Measurements from ENCODE around the gene BSND.

BSND gene

GRCh38 chr1:54981466-54981865 lies 17.3 kb upstream of the BSND start:
- H3K4me3 ChIP-seq (ENCODE audit: low read depth in 1 of 5, low read length in 5 of 5), result no peak overlapping the region
- H3K27ac ChIP-seq (ENCODE audit: low read depth, low read length), result no peak overlapping the region
- no peaks in the 10 kb centered on the region for H3K9me3 ChIP-seq (ENCODE audit: control insufficient read depth in 5 of 5, low read length in 5 of 5)
- peaks cover 14 to 39% (median 32%) of the 10 kb centered on the region in 5 donors for H3K27me3 ChIP-seq (ENCODE audit: control insufficient read depth in 5 of 5, insufficient read depth in 4 of 5, low read length in 5 of 5)
- H3K36me3 ChIP-seq (ENCODE audit: control insufficient read depth in 5 of 5, insufficient read depth in 5 of 5, low read length in 5 of 5), result no peaks in the 10 kb centered on the region
- H3K9ac ChIP-seq (ENCODE audit: low read length in 5 of 5), result no peak overlapping the region
- H3K4me1 ChIP-seq (ENCODE audit: control insufficient read depth in 5 of 5, insufficient read depth in 5 of 5, low read length in 5 of 5), result peaks cover 0 to 10% (median 7%) of the 10 kb centered on the region in 5 donors

- Histone ChIP-seq H3K9me3 (ENCODE audit: control insufficient read depth in 5 of 5, low read length in 5 of 5) (no peaks in the 10 kb centered on the region), H3K36me3 (ENCODE audit: control insufficient read depth in 5 of 5, insufficient read depth in 5 of 5, low read length in 5 of 5) (no peaks in the 10 kb centered on the region), H3K4me1 (ENCODE audit: control insufficient read depth in 5 of 5, insufficient read depth in 5 of 5, low read length in 5 of 5) (peaks cover 0 to 10% (median 7%) of the 10 kb centered on the region in 5 donors), H3K27me3 (ENCODE audit: control insufficient read depth in 5 of 5, insufficient read depth in 4 of 5, low read length in 5 of 5) (peaks cover 14 to 43% (median 32%) of the 10 kb centered on the region in 5 donors), H3K4me3 (ENCODE audit: low read depth in 1 of 5, low read length in 5 of 5) (no peak overlapping the region), H3K9ac (ENCODE audit: low read length in 5 of 5) (no peak overlapping the region), H3K27ac (ENCODE audit: low read depth, low read length) (no peak overlapping the region)
These were observed 16.0 kb upstream of the BSND start for GRCh38 chr1:54982739-54983138.

- Histone ChIP-seq H3K27me3 (ENCODE audit: control insufficient read depth in 5 of 5, insufficient read depth in 4 of 5, low read length in 5 of 5) (peaks cover 14 to 43% (median 32%) of the 10 kb centered on the region in 5 donors), H3K4me3 (ENCODE audit: low read depth in 1 of 5, low read length in 5 of 5) (no peak overlapping the region), H3K9me3 (ENCODE audit: control insufficient read depth in 5 of 5, low read length in 5 of 5) (no peaks in the 10 kb centered on the region)
These were observed 14.4 kb upstream of the BSND start for GRCh38 chr1:54984131-54984842.

GRCh38 chr1:54985556-54985955 lies 13.2 kb upstream of the BSND start:
- no peak overlapping the region for H3K9ac ChIP-seq (ENCODE audit: low read length in 5 of 5)
- H3K4me1 ChIP-seq (ENCODE audit: control insufficient read depth in 5 of 5, insufficient read depth in 5 of 5, low read length in 5 of 5), result peaks cover 0 to 4% (median 2%) of the 10 kb centered on the region in 5 donors
- H3K27me3 ChIP-seq (ENCODE audit: control insufficient read depth in 5 of 5, insufficient read depth in 4 of 5, low read length in 5 of 5), result peaks cover 7 to 35% (median 23%) of the 10 kb centered on the region in 5 donors
- no peak overlapping the region for H3K27ac ChIP-seq (ENCODE audit: low read depth, low read length)
- H3K9me3 ChIP-seq (ENCODE audit: control insufficient read depth in 5 of 5, low read length in 5 of 5), result no peaks in the 10 kb centered on the region
- H3K36me3 ChIP-seq (ENCODE audit: control insufficient read depth in 5 of 5, insufficient read depth in 5 of 5, low read length in 5 of 5), result no peaks in the 10 kb centered on the region
- no peak overlapping the region for H3K4me3 ChIP-seq (ENCODE audit: low read depth in 1 of 5, low read length in 5 of 5)

More at GRCh38 chr1:54984131-54984842, 14.4 kb upstream of the BSND start:
- H3K4me1 ChIP-seq (ENCODE audit: control insufficient read depth in 5 of 5, insufficient read depth in 5 of 5, low read length in 5 of 5), result peaks cover 0 to 10% (median 7%) of the 10 kb centered on the region in 5 donors
- no peak overlapping the region for H3K27ac ChIP-seq (ENCODE audit: low read depth, low read length)
- H3K36me3 ChIP-seq (ENCODE audit: control insufficient read depth in 5 of 5, insufficient read depth in 5 of 5, low read length in 5 of 5), result no peaks in the 10 kb centered on the region
- no peak overlapping the region for H3K9ac ChIP-seq (ENCODE audit: low read length in 5 of 5)

GRCh38 chr1:54986025-54986424 lies 12.7 kb upstream of the BSND start:
- H3K27me3 ChIP-seq (ENCODE audit: control insufficient read depth in 5 of 5, insufficient read depth in 4 of 5, low read length in 5 of 5), result peaks cover 7 to 31% (median 18%) of the 10 kb centered on the region in 5 donors
- H3K9me3 ChIP-seq (ENCODE audit: control insufficient read depth in 5 of 5, low read length in 5 of 5), result no peaks in the 10 kb centered on the region
- no peak overlapping the region for H3K4me3 ChIP-seq (ENCODE audit: low read depth in 1 of 5, low read length in 5 of 5)
- no peak overlapping the region for H3K27ac ChIP-seq (ENCODE audit: low read depth, low read length)
- peaks cover 0 to under 1% (median 0%) of the 10 kb centered on the region in 5 donors for H3K4me1 ChIP-seq (ENCODE audit: control insufficient read depth in 5 of 5, insufficient read depth in 5 of 5, low read length in 5 of 5)
- H3K9ac ChIP-seq (ENCODE audit: low read length in 5 of 5), result no peak overlapping the region
- H3K36me3 ChIP-seq (ENCODE audit: control insufficient read depth in 5 of 5, insufficient read depth in 5 of 5, low read length in 5 of 5), result no peaks in the 10 kb centered on the region

GRCh38 chr1:54986533-54986932 lies 12.2 kb upstream of the BSND start:
- Histone ChIP-seq H3K27ac (ENCODE audit: low read depth, low read length) (no peak overlapping the region), H3K9me3 (ENCODE audit: control insufficient read depth in 5 of 5, low read length in 5 of 5) (no peaks in the 10 kb centered on the region), H3K36me3 (ENCODE audit: control insufficient read depth in 5 of 5, insufficient read depth in 5 of 5, low read length in 5 of 5) (no peaks in the 10 kb centered on the region), H3K4me3 (ENCODE audit: low read depth in 1 of 5, low read length in 5 of 5) (no peak overlapping the region), H3K27me3 (ENCODE audit: control insufficient read depth in 5 of 5, insufficient read depth in 4 of 5, low read length in 5 of 5) (peaks cover 7 to 30% (median 14%) of the 10 kb centered on the region in 5 donors), H3K9ac (ENCODE audit: low read length in 5 of 5) (no peak overlapping the region), H3K4me1 (ENCODE audit: control insufficient read depth in 5 of 5, insufficient read depth in 5 of 5, low read length in 5 of 5) (no peaks in the 10 kb centered on the region)

GRCh38 chr1:54987427-54987826 lies 11.3 kb upstream of the BSND start:
- peaks cover 2 to 24% (median 10%) of the 10 kb centered on the region in 5 donors for H3K27me3 ChIP-seq (ENCODE audit: control insufficient read depth in 5 of 5, insufficient read depth in 4 of 5, low read length in 5 of 5)
- H3K4me1 ChIP-seq (ENCODE audit: control insufficient read depth in 5 of 5, insufficient read depth in 5 of 5, low read length in 5 of 5), result no peaks in the 10 kb centered on the region
- H3K27ac ChIP-seq (ENCODE audit: low read depth, low read length), result no peak overlapping the region
- H3K4me3 ChIP-seq (ENCODE audit: low read depth in 1 of 5, low read length in 5 of 5), result no peak overlapping the region
- no peaks in the 10 kb centered on the region for H3K9me3 ChIP-seq (ENCODE audit: control insufficient read depth in 5 of 5, low read length in 5 of 5)
- no peak overlapping the region for H3K9ac ChIP-seq (ENCODE audit: low read length in 5 of 5)
- no peaks in the 10 kb centered on the region for H3K36me3 ChIP-seq (ENCODE audit: control insufficient read depth in 5 of 5, insufficient read depth in 5 of 5, low read length in 5 of 5)

GRCh38 chr1:54987919-54988705 lies 10.6 kb upstream of the BSND start:
- Histone ChIP-seq H3K36me3 (ENCODE audit: control insufficient read depth in 5 of 5, insufficient read depth in 5 of 5, low read length in 5 of 5) (no peaks in the 10 kb centered on the region), H3K27ac (ENCODE audit: low read depth, low read length) (no peak overlapping the region), H3K9ac (ENCODE audit: low read length in 5 of 5) (no peak overlapping the region), H3K4me3 (ENCODE audit: low read depth in 1 of 5, low read length in 5 of 5) (no peak overlapping the region), H3K27me3 (ENCODE audit: control insufficient read depth in 5 of 5, insufficient read depth in 4 of 5, low read length in 5 of 5) (peaks cover 0 to 19% (median 9%) of the 10 kb centered on the region in 5 donors), H3K9me3 (ENCODE audit: control insufficient read depth in 5 of 5, low read length in 5 of 5) (no peaks in the 10 kb centered on the region), H3K4me1 (ENCODE audit: control insufficient read depth in 5 of 5, insufficient read depth in 5 of 5, low read length in 5 of 5) (no peaks in the 10 kb centered on the region)

- Histone ChIP-seq H3K36me3 (ENCODE audit: control insufficient read depth in 5 of 5, insufficient read depth in 5 of 5, low read length in 5 of 5) (no peaks in the 10 kb centered on the region), H3K9ac (ENCODE audit: low read length in 5 of 5) (no peak overlapping the region), H3K4me1 (ENCODE audit: control insufficient read depth in 5 of 5, insufficient read depth in 5 of 5, low read length in 5 of 5) (no peaks in the 10 kb centered on the region), H3K27ac (ENCODE audit: low read depth, low read length) (no peak overlapping the region), H3K27me3 (ENCODE audit: control insufficient read depth in 5 of 5, insufficient read depth in 4 of 5, low read length in 5 of 5) (peaks cover 0 to 13% (median 3%) of the 10 kb centered on the region in 5 donors), H3K9me3 (ENCODE audit: control insufficient read depth in 5 of 5, low read length in 5 of 5) (no peaks in the 10 kb centered on the region), H3K4me3 (ENCODE audit: low read depth in 1 of 5, low read length in 5 of 5) (no peak overlapping the region)
These were observed 9.8 kb upstream of the BSND start for GRCh38 chr1:54988975-54989374.

- H3K27me3 ChIP-seq (ENCODE audit: control insufficient read depth in 5 of 5, insufficient read depth in 4 of 5, low read length in 5 of 5), result peaks cover 0 to 8% (median 3%) of the 10 kb centered on the region in 5 donors
- no peaks in the 10 kb centered on the region for H3K9me3 ChIP-seq (ENCODE audit: control insufficient read depth in 5 of 5, low read length in 5 of 5)
- no peaks in the 10 kb centered on the region for H3K36me3 ChIP-seq (ENCODE audit: control insufficient read depth in 5 of 5, insufficient read depth in 5 of 5, low read length in 5 of 5)
- H3K4me1 ChIP-seq (ENCODE audit: control insufficient read depth in 5 of 5, insufficient read depth in 5 of 5, low read length in 5 of 5), result no peaks in the 10 kb centered on the region
- H3K4me3 ChIP-seq (ENCODE audit: low read depth in 1 of 5, low read length in 5 of 5), result no peak overlapping the region
- H3K27ac ChIP-seq (ENCODE audit: low read depth, low read length), result no peak overlapping the region
- no peak overlapping the region for H3K9ac ChIP-seq (ENCODE audit: low read length in 5 of 5)
These were observed 9.3 kb upstream of the BSND start for GRCh38 chr1:54989473-54989872.
